ENCODE measurements around the gene MBOAT1.

MBOAT1 gene

DNA sequence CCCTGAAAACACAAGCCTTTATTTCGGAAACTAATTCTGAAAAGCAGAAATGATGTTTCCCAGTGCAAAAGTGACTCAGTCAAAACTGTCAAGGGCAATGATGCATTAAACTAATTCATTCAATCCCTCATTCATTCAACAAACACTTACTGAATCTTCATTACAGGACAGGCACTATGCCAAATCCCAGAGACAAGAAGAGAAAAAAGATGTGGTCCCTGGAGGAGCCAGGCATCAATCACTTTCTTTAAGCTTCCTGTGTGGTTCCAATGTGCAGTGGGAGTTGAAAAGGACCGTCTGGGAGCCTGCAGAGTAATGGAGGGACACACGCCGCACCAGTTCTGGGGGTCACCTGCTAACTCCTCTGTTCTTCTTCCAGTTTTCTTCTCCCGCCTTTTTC, 113.1 kb downstream of the MBOAT1 start:
- DNase-seq (ENCODE audit: low read depth) = no peak

DNA sequence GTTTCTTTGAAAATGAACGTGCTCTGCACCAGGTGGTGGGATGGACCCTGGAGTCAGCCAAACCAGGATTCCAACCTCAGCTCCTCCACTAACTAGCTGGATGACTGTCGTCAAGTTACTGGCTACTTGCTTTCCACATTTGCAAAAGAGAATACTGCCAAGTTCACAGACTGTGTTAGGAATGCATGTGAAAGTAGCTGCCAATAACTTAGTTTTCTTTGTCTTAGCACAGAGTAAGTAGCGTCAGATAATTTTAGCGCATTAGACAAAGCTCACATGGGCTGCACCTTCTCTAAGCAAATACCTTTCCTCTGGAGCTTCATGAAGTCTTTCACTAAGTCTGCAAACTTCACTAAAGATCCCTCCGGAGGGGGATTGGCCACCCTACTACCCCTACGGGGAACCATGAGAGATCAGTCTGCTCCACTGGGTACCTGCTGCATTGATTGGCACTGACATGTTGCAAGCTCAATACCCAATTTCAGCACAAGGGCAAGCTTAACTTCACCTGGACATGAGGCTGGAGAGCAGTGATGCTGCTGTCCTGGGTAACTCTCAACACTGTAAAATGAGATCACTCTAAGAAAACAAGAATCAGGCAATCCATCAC, 113.9 kb downstream of the MBOAT1 start:
- no peak for DNase-seq (ENCODE audit: low read depth)

DNA sequence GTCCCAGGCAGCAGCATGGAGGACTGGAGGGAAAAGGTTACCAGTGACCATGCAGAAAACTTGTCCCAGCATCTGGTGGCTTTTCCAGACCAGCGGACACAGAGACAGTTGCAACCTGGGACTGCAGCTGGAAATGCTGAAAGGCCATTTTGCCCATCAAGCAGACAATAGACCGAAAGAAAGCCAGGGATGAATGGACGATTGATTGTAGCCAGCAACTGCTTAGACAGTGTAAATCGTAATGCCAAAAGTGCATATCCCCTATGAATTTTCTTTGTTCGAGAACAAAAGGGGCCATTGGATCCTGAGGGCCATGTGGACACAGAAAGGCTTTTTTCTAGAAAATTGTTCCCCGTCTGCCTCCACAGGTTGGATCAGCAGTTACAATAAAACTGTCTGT, 115.7 kb downstream of the MBOAT1 start:
- no peak for DNase-seq (ENCODE audit: low read depth)

DNA sequence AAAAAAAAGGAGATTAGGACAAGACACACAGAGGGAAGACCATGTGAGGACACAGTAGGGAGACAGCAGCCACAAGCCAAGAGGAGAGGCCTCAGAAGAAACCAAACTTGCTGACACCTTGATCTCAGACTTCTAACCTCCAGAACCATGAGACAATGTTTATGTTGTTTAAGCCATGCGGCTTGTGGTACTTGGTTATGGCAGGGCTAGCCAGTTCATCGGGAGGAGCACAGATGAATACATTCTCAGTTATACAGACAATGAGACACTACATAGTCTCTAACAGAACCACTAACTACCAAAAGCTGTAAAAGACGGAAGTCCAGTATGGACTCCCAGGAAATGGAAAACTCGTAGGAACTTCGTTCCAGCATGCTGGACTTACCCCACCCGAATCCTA, 116.8 kb downstream of the MBOAT1 start:
- DNase-seq (ENCODE audit: low read depth) = no peak

DNA sequence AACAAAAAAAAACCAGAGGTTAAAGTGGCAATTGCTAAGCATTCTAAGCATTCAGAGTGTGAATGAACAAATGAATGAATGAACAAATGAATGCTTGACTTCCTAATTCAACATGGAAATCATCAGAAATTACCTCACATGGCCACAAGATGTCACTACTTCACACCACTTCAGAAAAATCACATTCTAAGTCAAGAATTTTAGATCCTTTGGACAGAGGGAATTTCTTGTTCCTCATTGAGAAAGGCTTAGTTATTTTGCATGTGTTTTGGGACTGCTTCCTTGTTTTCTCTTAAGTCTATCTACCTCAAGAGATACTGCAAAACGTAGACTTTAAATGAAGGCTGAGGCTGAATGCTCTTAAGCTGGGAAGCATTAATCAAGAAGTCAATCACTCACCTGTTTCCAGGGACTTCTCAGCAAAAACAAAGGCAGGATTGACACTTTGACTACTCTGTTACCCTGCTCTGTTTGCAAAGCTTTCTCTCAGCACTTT, 120.2 kb downstream of the MBOAT1 start:
- DNase-seq (ENCODE audit: low read depth) = peak; percentile 27

DNA sequence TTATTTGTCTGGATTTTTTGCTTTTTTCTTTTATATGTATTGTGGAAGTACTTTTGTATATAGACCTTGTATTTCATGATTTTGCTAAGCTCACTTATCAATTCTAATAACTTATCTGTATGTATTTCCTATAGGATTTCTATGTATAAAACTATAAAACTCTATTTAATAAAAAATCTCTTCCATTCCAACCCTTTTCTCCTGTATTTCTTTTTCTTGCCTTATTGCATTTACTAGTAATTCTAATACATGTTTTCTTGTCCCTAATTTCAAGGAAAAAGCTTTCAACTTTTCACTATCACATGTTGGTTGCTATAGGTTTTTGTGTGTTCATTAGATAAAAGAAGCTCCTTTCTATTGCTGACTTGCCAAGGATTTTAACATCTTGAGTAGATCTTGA, 125.3 kb downstream of the MBOAT1 start:
- DNase-seq (ENCODE audit: low read depth) = no peak

DNA sequence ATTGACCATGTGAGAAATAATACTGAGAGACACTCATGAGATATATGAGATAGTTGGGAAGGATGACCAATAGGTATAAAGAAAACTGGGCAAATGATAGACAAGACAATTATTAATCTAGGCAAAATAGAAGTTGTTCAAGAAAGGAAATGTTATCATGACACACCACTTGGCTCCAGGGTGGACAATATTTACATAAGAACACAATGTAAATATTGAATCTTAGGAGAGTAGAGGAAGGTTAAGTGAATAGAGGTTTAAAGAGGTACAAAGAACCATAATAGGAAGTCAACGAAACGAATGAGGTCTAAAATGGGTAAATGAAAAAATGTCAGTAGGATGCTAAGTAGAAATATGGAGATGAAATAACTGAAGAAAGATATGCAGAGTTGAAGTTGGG, 126.5 kb downstream of the MBOAT1 start:
- DNase-seq (ENCODE audit: low read depth) = no peak

DNA sequence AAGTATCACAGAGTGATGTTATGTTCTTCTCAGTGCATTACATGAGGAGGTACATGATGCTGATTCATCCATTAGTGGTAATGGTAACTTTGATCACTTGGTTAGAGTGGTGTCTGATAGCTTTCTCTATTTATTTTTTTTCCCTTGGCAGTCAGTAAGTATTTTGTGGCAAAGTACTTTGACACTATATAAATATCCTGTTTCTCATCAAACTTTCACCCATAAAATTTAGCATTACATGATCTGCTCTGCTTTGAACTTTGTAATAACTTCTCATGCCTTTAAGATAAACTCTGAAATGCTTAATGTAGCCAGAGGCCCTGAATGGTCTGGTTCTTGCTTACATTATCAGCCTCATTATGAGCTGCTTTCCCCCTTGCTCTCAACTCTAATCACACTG, 127.9 kb downstream of the MBOAT1 start:
- no peak for DNase-seq (ENCODE audit: low read depth)

DNA sequence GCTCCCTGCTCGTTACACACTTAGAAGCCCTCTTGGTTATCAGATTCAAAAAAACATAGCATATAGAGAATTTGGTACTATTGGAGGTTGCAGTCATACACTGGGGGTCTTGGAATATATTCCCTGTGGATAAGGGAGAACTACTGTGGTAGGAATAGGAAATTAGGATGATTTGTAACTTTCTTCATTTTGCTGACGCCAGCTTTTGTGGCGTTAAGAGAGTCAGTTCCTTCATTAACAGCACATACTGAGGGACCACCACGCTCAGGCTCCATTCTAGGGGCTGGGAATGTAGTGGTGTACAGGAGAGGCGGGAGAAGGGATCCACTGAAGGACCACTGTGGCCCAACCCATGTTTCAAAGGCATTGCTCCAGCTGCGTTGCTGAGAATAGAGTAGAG, 140.3 kb downstream of the MBOAT1 start:
- DNase-seq (ENCODE audit: low read depth) = no peak

DNA sequence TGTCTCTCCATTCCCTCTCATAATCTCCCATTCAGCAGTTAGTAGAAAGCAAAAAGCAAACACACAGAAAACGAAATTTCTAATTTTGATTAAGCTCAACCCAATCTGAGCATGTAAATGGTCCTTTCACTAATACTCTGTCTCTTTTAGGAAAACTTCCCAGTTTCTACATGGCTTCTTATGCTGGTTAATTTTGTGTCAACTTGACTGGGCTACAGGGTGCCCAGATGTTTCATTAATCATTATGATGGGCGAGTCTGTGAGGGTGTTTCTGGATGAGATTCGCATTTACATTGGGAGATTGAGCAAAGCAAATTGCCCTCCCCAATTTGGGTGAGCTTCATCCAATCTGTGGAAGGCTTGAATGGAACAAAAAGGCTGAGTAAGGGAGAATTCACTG, 142.2 kb downstream of the MBOAT1 start:
- no peak for DNase-seq (ENCODE audit: low read depth)

DNA sequence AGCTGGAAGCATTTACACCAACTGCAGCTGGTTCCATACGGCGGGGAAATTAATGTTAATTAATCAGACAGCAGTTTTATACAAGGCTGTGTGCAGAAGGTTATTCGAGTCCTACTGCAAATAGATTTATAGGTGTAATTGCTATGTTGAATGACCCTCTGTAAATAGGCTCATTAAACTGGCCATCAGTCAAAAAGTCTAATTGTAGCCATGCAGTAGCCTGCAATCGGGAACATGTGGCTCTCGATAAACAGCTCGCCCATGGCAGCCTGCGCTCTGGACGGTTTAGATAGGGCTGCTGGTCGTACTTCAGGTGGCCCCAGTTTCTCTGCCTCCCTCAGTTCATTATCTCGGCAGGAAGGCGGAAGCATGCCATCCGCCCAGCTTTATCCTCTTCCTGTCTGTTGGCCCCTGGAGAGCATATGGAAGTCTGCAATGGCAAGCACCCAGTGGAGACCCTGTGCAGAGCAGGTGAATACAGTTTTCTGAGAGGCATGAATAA, 143.2 kb downstream of the MBOAT1 start:
- no peak for DNase-seq (ENCODE audit: low read depth)

DNA sequence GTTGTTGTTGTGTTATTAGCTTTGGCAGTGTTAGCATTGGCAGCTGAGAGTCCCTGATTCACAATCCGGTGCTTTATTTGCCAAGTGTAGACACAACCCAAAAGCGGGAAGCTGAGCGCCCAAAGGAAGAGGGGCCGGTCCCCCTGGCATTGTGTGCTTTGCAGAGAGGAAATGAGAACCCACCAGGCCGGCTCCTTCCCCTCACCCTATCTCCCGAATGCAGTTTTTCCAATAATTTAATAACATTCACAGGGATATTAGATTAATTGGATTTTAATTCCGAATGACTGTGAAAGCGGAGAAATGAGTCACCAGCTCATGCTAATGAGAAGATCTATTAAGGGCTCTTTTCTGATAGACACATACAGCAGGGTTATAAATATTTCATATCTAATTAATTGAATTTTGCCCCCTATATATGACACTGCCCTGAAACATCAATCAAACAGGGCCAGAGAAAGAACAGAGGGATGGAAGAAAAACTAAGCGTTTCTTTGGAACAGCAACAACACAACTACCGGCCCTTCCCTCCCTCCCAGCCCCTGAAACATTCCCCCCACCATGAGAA, 143.8 kb downstream of the MBOAT1 start:
- DNase-seq (ENCODE audit: low read depth) = no peak

DNA sequence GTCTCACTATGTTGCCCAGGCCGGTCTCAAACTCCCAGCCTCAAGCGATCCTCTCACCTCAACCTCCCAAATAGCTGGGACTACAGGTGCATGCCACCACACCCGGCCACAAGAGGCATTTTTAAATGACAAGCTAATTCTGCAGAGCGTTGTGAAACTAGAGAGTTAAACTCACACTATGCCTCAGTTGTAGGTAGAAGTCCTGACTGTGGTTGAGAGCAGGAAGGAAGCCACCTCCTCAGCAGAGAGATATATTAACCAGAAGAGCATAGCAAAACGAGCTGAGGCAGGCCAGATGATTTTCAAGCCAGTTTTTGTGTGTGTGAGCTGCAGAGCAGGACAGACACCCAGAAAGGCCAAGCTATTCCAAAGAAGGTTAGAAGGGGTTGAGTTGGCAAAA, 150.3 kb downstream of the MBOAT1 start:
- DNase-seq (ENCODE audit: low read depth) = no peak

DNA sequence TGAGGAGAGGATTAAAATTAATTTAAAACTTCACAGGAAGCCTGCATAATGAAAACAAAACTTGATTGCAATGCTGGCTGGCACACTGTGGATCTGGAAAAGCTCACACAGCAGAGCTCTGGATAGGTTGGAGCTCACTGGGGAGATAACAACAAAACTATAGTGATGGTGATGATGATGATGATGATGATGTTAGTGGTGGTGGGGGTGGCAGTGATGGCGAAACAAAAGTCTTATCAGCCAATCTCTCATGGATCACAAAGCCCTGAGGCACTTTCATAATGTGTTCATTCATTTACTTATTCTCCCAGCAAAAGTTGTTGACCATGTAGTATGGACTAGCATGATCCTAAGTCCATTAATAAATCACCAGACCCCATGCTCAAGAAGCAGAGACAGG, 152.0 kb downstream of the MBOAT1 start:
- DNase-seq (ENCODE audit: low read depth) = no peak

DNA sequence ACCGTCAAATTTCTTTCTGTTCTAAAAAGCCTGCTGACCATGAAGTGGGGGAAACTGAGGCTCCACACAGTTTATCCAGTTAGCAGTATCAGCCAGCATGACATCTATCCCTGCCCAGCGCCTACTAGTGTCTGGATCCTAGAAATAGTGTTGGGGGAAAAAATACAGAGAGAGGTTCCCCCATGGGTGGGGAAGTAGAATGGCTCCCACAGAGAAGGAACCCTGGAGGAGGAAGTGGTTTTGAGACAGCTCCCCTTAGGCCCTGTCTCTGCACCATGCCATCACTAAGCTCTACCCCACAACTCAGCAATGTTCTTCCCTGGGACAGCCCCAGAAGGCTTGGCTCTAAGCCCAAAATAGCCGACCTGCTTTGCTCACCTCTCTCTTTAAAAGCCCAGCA, 153.4 kb downstream of the MBOAT1 start:
- no peak for DNase-seq (ENCODE audit: low read depth)

DNA sequence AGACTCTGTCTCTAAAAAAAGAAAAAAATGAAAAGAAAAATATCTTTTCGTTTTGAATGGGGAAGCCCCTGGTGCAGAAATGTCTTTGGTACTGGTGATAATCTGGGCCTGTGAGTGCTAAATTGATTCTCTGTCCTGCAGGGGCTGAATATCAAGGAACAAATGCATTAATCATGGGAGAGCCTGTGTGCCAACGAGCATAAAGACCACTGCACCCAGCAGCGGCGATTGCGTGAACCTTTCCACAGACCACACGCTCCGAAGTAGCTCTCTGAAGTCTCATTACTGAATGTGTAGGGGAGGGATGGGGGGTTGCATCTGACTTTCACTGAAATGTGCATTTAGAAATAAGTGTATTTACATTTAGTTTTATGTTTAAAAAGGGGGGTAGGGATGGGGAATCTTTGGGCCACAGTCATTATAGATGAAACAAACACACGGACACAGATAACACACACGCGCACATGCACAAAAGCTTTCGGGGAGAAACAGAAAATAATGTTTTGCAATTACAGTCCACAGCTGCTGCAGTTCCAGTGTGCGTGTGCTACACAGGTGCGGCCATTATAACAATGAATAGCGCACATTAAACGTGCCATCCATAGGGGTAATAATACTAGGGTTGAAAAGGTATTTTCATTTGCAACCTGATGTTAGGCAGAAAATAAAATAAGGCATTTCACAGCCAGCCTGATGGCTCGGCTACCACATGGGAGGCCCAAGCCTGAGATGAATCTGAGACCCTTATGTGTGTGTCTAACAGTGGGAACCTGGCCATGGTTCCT, 154.0 kb downstream of the MBOAT1 start:
- no peak for DNase-seq (ENCODE audit: low read depth)

DNA sequence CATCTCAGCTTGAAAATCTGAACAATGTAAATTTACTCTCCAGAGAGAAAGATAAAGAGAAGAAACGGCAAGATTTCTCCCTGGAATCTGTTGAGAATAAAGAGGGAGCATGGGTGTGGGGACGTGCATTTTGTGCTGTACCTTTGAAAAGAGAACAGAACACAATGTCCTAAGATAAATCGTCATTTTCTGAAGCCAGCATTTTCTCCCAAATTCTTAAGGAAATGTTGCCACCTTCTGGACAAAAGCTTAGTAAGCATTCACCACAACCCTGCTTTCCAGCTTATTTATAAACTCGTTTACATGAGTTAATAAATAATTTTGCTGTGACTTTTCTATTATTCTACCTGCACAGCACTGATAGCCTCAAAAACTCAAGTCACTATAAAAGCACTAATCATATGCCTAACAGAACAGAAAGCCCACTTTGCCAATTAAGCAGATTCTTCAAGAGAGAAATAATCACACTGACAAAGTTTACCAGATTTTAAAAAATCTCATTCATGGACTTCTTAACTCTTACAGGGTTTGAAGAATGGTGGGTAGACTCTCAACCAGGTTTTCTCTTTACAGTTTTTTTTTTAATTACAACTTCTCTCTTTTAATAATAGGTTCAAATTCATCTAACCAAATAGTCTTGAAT, 155.8 kb downstream of the MBOAT1 start:
- DNase-seq (ENCODE audit: low read depth) = peak; percentile 35

DNA sequence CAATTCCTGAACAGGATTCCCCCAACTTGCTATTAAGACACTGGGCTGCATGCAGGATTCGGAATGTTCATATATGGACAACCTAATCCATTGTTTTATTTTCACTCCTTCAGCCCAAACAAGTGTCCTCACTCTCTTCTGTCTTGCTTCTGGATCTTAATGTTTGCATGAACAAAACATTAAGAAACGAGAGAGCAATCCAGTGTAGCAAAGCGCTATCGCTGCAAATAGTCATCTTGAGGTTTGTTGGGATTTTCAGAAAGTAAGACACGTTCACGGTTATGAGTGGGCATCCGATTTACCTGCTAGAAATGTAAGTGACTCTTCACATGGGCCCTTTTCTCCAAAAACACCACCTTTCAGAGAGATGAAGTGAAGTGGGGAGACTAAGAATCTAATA, 156.4 kb downstream of the MBOAT1 start:
- DNase-seq (ENCODE audit: low read depth) = no peak
